ENCODE results near the gene FAF2.
"Not testable (repeated sequence)": the region's sequence is repeated elsewhere in the genome, so short reads cannot be mapped to it uniquely, and the experiment has no call there.

Gene FAF2

GRCh38 chr5:176542135-176542595 is 94.0 kb downstream of the FAF2 start:
- DNase-seq (ENCODE audit: low read depth in 1 of 2, low spot score in 1 of 2) = no peak

- DNase-seq (ENCODE audit: low read depth in 1 of 2, low spot score in 1 of 2) = no peak
These were observed 94.6 kb downstream of the FAF2 start for GRCh38 chr5:176542596-176543427.

GRCh38 chr5:176543428-176544182 is 95.4 kb downstream of the FAF2 start:
- peak in 1 of 2 donors; percentile 56 for DNase-seq (ENCODE audit: low read depth in 1 of 2, low spot score in 1 of 2)

DNA sequence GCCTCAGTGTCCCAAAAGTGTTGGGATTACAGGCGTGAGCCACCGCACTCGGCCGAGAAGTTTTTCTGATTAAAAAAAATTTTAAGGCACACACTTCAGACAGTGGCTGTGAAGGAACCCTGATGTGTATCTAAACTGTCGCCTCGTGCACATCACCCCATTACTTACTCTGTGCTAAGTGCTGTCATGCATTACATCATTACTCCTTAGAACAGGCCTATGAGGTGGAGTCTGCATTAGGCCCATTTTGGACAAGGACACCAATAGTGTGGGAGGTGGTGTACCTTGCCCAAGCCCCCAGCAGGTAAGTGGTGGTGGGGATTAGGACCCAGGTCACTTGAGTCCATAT is 97.2 kb downstream of the FAF2 start:
- no peak for DNase-seq (ENCODE audit: low read depth in 1 of 2, low spot score in 1 of 2)

DNA sequence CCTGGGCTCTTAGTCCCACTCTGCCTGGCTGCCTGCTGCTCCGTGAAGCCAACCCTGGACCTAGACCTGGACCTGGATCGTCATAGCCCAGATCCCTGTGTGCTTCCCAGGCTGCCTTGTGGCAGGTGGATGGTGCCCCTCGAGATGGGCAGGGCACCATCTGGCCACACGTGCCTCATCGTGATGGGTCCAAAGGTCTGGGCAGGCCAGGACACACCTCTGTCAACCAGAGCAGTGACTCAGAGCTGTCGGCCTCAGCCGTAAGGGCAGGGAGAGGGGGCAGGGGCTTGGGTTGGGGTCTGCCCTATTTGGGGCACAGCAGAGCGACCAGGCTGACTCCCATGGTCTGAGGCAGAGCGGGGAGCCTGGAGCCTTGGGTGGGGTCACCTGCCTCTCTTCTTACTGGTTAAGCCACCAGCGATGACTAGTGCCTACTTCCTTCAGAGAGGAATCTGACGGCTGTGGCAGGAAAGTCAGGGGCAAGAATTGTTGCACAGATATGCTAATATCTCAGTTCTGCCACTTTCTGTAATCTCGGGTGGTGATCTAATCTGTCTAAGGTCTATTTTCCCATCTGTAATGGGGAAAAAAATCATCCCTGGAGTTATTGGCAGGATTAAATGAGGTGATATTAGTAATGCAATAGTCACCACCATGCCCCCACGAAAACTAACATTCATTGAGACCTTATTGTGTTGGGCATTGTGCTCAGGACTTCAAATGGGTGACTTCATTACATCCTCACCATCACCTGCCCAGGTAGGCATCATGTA is 97.7 kb downstream of the FAF2 start:
- DNase-seq (ENCODE audit: low read depth in 1 of 2, low spot score in 1 of 2) = no peak

DNA sequence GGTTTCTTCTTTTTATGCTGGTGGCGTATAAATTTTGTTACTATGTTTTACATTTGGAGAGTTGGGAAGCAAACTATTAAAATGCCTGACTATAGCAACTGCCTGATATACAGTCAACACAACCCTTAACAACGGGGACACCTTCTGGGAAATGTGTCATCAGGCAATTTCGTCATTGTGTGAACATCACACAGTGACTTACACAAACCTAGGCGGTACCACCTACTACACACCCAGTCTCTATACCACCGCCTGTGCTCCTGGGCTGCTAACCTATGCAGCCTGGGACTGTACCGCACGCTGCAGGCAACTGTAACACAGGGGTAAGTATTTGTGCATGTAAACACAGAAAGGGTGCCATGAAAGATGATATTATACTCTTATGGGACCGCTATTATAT is 99.6 kb downstream of the FAF2 start:
- DNase-seq (ENCODE audit: low read depth in 1 of 2, low spot score in 1 of 2) = no peak

- DNase-seq (ENCODE audit: low read depth in 1 of 2, low spot score in 1 of 2) = no peak
These were observed 100.8 kb downstream of the FAF2 start, which contains the start of gene CDHR2 for GRCh38 chr5:176548967-176549444. Gene CDHR2 (plus strand): TSS chr5:176549342. CDS start chr5:176565353, 16,011 bp downstream.

DNA sequence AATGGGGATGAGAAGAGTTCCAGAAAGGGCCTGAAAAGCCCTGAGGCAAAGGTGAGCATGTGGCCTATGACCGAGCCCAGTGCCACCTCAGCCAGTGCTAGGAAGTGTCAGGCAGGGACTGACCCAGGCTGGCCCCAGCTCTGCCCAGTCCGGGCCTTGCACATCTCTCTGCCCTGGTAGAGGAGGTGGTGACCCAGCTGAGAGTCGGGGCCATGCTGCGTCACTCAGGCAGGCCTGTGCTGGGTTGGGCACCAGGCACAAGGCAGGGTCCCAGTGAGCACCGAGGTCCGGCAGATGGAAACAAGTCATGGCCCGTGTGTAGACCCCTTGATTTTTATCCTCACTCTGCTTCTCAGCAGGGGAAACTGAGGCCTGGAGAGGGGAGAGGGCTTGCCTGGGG is 101.7 kb downstream of the FAF2 start:
- DNase-seq (ENCODE audit: low read depth in 1 of 2, low spot score in 1 of 2) = no peak

DNA sequence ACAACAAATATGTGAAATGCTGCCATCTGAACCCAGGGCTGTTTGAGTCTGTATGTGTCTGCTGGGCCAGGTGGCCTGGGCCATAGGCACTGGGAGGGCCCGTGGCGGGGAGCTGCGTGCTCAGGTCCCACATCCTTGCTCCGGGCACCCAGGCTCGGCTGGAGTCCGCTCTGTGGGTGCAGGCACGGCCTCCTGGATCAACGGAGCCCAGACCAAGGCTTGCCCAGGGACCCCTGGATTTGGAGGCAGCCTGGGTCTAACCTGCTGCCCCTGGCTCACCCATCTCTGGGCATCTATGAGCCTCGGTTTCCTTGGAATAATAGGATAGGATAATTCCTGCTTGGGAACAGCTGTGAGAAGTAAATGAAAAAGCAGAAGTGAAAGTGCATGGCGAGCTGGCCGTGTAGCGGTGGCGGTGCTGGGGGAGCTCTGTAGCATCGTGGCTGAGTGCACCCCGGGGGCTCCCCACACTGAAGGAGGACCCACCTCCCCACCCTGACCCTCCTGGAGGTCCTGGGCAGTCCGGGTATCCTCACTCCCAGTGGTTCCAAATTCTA is 102.2 kb downstream of the FAF2 start:
- no peak for DNase-seq (ENCODE audit: low read depth in 1 of 2, low spot score in 1 of 2)

GRCh38 chr5:176550937-176551336 is 102.8 kb downstream of the FAF2 start:
- DNase-seq (ENCODE audit: low read depth in 1 of 2, low spot score in 1 of 2) = not testable (repeated sequence)

DNA sequence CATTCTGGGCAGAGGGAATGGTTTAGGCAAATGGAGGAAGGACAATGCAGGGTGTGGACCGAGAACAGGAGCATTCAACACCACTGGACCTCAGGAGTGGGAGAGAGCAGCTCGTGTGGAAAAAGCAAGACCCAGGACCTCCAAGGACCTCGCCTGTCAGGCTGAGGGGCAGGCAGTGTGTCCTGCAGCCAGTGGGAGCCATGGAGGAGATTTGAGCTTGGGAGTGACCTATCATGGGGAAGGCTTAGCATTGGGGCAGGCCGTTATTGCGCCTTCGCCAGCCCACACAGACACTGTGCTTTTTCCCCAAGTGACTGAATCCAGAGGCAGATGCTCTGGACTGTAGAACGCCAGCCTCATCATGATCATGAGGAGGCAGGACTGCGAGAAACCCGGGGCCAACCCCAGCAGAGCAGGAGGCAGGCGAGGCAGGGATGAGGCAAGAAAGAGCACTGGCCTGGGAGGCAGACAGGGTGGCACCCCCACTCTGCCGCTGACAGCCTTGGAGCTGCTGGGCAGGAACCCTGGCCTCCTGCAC is 104.2 kb downstream of the FAF2 start:
- no peak for DNase-seq (ENCODE audit: low read depth in 1 of 2, low spot score in 1 of 2)

GRCh38 chr5:176553260-176554085 is 105.3 kb downstream of the FAF2 start:
- no peak for DNase-seq (ENCODE audit: low read depth in 1 of 2, low spot score in 1 of 2)

GRCh38 chr5:176557846-176558245 is 109.7 kb downstream of the FAF2 start:
- DNase-seq (ENCODE audit: low read depth in 1 of 2, low spot score in 1 of 2) = no peak

Data from activated CD4-positive, alpha-beta T cell treated with anti-CD3 and anti-CD28 coated beads, Interleukin-2, amount 50 U/mL, for 24 hours (primary cell).